ENCODE results near the gene SSTR3. TPM values are rescaled to one million over a fixed set of nuclear protein-coding genes. Genes with fewer than 3 reads are reported as not detected.

The SSTR3 gene
- total RNA-seq, 2 donors from 2014 or later = 0.11 to 0.20 TPM

DNA sequence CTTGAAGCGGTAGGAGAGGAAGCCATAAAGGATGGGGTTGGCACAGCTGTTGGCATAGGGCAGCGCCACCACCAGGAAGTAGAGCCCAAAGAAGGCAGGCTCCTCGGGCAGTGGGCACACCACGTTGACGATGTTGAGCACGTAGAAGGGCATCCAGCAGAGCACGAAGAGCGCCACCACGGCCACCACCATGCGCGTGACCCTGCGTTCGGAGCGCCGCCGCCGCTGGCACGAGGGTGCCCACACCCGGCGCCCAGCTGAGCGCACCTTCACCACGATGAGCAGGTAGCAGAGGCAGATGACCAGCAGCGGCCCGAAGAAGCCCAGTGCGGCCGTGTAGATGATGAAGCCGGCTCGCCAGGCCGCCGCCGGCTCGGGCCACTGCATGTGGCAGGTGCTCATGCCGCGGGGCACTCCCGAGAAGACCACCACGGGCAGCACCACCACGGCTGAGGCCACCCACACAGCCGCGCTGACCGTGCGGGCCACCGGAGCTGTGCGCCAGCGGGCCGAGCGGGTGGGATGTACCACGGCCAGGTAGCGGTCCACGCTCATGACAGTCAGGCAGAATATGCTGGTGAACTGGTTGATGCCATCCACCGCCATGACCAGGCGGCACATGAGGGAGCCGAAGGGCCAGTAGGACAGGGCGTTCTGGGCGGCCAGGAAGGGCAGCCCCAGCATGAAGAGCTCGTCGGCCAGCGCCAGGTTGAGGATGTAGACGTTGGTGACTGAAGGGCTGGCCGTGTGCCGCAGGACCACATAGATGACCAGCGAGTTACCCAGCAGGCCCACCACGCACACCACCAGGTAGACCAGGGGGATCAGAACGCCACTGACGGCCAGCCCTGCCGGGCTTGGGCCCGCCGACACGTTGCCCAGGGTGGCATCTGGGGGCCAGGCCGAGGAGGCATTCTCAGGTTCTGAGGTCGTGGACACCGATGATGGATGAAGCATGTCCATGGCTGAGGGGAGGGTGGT is 5.1 kb downstream of the SSTR3 start:
- Mint-ChIP-seq H3K27ac (no peak overlapping the region), H3K4me3 (no peak overlapping the region), H3K9me3 (no peaks in the 10 kb centered on the region), H3K27me3 (ENCODE audit: insufficient read depth) (peaks cover 7% of the 10 kb centered on the region), H3K4me1 (peaks cover under 1% of the 10 kb centered on the region), H3K36me3 (ENCODE audit: low read depth) (no peaks in the 10 kb centered on the region)
- Histone ChIP-seq H3K27ac (ENCODE audit: low read depth, low read length) (no peak overlapping the region), H3K9me3 (ENCODE audit: control insufficient read depth, low read length) (no peaks in the 10 kb centered on the region), H3K36me3 (ENCODE audit: control insufficient read depth, insufficient read depth, low read length) (no peaks in the 10 kb centered on the region), H3K9ac (ENCODE audit: extremely low read depth, low read length, poor library complexity, severe bottlenecking) (no peak overlapping the region), H3K4me1 (ENCODE audit: control insufficient read depth, insufficient read depth, low read length) (no peaks in the 10 kb centered on the region), H3K4me3 (ENCODE audit: low read length) (no peak overlapping the region), H3K27me3 (ENCODE audit: control insufficient read depth, insufficient read depth, low read length, poor library complexity, severe bottlenecking) (no peaks in the 10 kb centered on the region)
- 93 to 97% methylated on average over 36 to 71 of the region's 71 CpGs for WGBS, 2 experiments (ENCODE audit: insufficient coverage in 1 of 2, insufficient read length in 1 of 2)
- TF ChIP-seq, protein P1, sequence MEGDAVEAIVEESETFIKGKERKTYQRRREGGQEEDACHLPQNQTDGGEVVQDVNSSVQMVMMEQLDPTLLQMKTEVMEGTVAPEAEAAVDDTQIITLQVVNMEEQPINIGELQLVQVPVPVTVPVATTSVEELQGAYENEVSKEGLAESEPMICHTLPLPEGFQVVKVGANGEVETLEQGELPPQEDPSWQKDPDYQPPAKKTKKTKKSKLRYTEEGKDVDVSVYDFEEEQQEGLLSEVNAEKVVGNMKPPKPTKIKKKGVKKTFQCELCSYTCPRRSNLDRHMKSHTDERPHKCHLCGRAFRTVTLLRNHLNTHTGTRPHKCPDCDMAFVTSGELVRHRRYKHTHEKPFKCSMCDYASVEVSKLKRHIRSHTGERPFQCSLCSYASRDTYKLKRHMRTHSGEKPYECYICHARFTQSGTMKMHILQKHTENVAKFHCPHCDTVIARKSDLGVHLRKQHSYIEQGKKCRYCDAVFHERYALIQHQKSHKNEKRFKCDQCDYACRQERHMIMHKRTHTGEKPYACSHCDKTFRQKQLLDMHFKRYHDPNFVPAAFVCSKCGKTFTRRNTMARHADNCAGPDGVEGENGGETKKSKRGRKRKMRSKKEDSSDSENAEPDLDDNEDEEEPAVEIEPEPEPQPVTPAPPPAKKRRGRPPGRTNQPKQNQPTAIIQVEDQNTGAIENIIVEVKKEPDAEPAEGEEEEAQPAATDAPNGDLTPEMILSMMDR (conservative IDR thresholded peaks at IDR 0.05) = no peak
- no peak for DNase-seq

DNA sequence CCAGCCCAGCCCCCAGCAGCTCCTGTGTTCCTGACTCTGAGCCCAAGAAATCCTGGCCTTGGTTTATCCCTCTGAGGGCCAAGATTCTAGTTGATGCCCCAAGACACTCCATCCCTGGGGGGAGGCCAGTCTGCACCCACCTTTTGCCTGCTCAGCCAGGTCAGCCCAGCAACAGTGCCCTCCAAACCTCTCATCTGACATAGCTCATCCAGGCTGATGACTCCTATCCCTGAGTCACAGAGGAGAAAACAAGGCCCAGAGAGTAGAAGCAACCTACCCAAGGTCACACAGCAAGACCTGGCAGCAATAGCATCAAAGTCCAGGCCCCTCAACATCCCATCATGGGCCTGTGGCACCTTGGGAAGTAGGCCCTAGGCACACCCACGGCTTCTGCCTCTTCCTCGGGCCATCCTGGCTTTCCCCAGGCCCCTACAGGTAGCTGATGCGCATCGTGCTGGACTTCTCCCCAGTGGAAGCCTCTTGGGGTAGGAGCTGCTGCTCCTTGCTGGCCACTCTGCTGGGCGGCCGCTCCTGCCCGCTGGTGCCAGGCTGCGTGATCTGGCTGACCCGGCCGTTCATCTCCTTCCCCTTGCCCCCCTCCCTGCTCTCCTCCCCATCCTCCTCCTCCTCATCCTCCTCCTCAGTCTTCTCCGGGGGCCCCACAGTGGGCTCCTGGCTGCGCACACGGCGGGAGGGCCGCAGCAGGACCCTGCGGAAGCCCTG is 6.0 kb downstream of the SSTR3 start:
- no peaks in the 10 kb centered on the region for H3K36me3 Mint-ChIP-seq (ENCODE audit: low read depth)
- no peak overlapping the region for H3K4me3 Mint-ChIP-seq
- no peak overlapping the region for H3K27ac Mint-ChIP-seq
- DNase-seq = no peak
- H3K4me1 ChIP-seq (ENCODE audit: control insufficient read depth, insufficient read depth, low read length) = no peaks in the 10 kb centered on the region
- H3K27me3 ChIP-seq (ENCODE audit: control insufficient read depth, insufficient read depth, low read length, poor library complexity, severe bottlenecking) = no peaks in the 10 kb centered on the region
- no peaks in the 10 kb centered on the region for H3K36me3 ChIP-seq (ENCODE audit: control insufficient read depth, insufficient read depth, low read length)
- 91 to 100% methylated on average over 4 to 16 of the region's 16 CpGs for WGBS, 2 experiments (ENCODE audit: insufficient coverage in 1 of 2, insufficient read length in 1 of 2)
- no peak overlapping the region for H3K4me3 ChIP-seq (ENCODE audit: low read length)
- TF ChIP-seq, protein P1 (conservative IDR thresholded peaks at IDR 0.05) = no peak
- peaks cover 7% of the 10 kb centered on the region for H3K27me3 Mint-ChIP-seq (ENCODE audit: insufficient read depth)
- H3K9ac ChIP-seq (ENCODE audit: extremely low read depth, low read length, poor library complexity, severe bottlenecking) = no peak overlapping the region
- H3K9me3 ChIP-seq (ENCODE audit: control insufficient read depth, low read length) = no peaks in the 10 kb centered on the region
- no peak overlapping the region for H3K27ac ChIP-seq (ENCODE audit: low read depth, low read length)
- no peaks in the 10 kb centered on the region for H3K9me3 Mint-ChIP-seq
- H3K4me1 Mint-ChIP-seq = peaks cover 5% of the 10 kb centered on the region

DNA sequence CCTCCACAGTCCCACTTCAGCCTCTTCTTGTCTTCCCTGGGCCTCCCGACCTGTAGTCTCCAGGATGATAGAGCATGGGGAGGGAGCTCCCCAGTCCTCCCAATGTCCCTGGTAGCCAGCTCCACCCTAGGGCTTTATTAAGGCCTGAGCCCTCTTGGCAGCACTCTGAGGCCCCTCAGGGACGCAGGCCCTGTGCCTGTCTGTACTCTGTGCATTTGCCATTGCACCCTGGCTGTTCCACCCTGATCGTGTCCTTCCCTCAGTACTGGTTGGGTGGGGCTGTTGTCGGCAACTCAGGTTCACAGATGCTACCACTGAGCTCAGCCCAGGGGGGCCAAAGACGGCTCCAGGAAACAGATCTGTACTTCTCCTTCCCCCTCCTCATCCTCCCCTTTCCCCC is 7.2 kb downstream of the SSTR3 start:
- H3K9me3 Mint-ChIP-seq = no peaks in the 10 kb centered on the region
- TF ChIP-seq, protein P1 (conservative IDR thresholded peaks at IDR 0.05) = no peak
- Histone ChIP-seq H3K9me3 (ENCODE audit: control insufficient read depth, low read length) (no peaks in the 10 kb centered on the region), H3K4me3 (ENCODE audit: low read length) (no peak overlapping the region), H3K4me1 (ENCODE audit: control insufficient read depth, insufficient read depth, low read length) (peaks cover 8% of the 10 kb centered on the region), H3K36me3 (ENCODE audit: control insufficient read depth, insufficient read depth, low read length) (no peaks in the 10 kb centered on the region), H3K27ac (ENCODE audit: low read depth, low read length) (no peak overlapping the region), H3K9ac (ENCODE audit: extremely low read depth, low read length, poor library complexity, severe bottlenecking) (no peak overlapping the region), H3K27me3 (ENCODE audit: control insufficient read depth, insufficient read depth, low read length, poor library complexity, severe bottlenecking) (no peaks in the 10 kb centered on the region)
- peaks cover 1% of the 10 kb centered on the region for H3K27me3 Mint-ChIP-seq (ENCODE audit: insufficient read depth)
- H3K4me3 Mint-ChIP-seq = no peak overlapping the region
- WGBS, 2 experiments (ENCODE audit: insufficient coverage in 1 of 2, insufficient read length in 1 of 2) = 71 to 91% methylated on average over 2 to 5 of the region's 5 CpGs
- no peak for DNase-seq
- peaks cover 12% of the 10 kb centered on the region for H3K4me1 Mint-ChIP-seq
- H3K36me3 Mint-ChIP-seq (ENCODE audit: low read depth) = no peaks in the 10 kb centered on the region
- H3K27ac Mint-ChIP-seq = no peak overlapping the region

Data from endodermal cell (in vitro differentiated cells).